Neural cell (in vitro differentiated cells): Measurements from ENCODE around the gene TRIM4.

Experiments used
- CTCF ChIP-seq: fragments of 450-650 bp; IDR thresholded peaks from 2 replicates; pipeline ENCODE4 v1.5.1; 2014; ENCODE audit warnings: antibody characterized with exemption, mild to moderate bottlenecking, moderate library complexity; ENCODE audit not compliant: poor library complexity, severe bottlenecking
- EP300 ChIP-seq: fragments of 450-650 bp; conservative IDR thresholded peaks from 2 replicates; pipeline ENCODE4 v1.6.1; 2014; ENCODE audit warnings: antibody characterized with exemption, mild to moderate bottlenecking, moderate library complexity; ENCODE audit not compliant: poor library complexity, severe bottlenecking
- EZH2 ChIP-seq: fragments of 200-600, 300-800 bp; shearing (Covaris generic), sonication (generic); IDR thresholded peaks from 2 replicates; pipeline ENCODE4 v1.6.1; 2014; ENCODE audit warnings: antibody characterized with exemption, low read length, borderline replicate concordance, mild to moderate bottlenecking; ENCODE audit not compliant: insufficient read depth, poor library complexity, severe bottlenecking
- POLR2AphosphoS5 ChIP-seq: IDR thresholded peaks from 2 replicates; pipeline ENCODE4 v1.6.1; 2012
- RAD21 ChIP-seq: fragments of 450-650 bp; conservative IDR thresholded peaks from 2 replicates; pipeline ENCODE4 v1.6.1; 2014; ENCODE audit warnings: antibody characterized with exemption, mild to moderate bottlenecking, moderate library complexity
- REST ChIP-seq: IDR thresholded peaks from 2 replicates; pipeline ENCODE4 v1.6.1; 2012; ENCODE audit warnings: borderline replicate concordance
- SMC3 ChIP-seq: fragments of 450-650 bp; conservative IDR thresholded peaks from 2 replicates; pipeline ENCODE4 v1.6.1; 2014; ENCODE audit warnings: antibody characterized with exemption, mild to moderate bottlenecking, moderate library complexity; ENCODE audit not compliant: poor library complexity
- TAF1 ChIP-seq: IDR thresholded peaks from 2 replicates; pipeline ENCODE4 v1.6.1; 2012; ENCODE audit warnings: low read depth

- TF ChIP-seq EZH2 (no peak), RAD21 (no peak), CTCF (no peak), POLR2AphosphoS5 (no peak), REST (no peak), SMC3 (no peak), EP300 (no peak), TAF1 (no peak)
Measured at GRCh38 chr7:99953649-99954048, 34.3 kb upstream of the TRIM4 start.
